Left colon (tissue), 2 donors: ENCODE measurements around the gene ZSCAN4. TPM values are rescaled to one million over a fixed set of nuclear protein-coding genes. Genes with fewer than 3 reads are reported as not detected.

Source experiments
- total RNA-seq, 2 donors: library from RNA; stranded (reverse); fragmentation: NEBNext Ultra II Directional; extraction: Animal tissue kit (Norgen Biotek cat#: 25700); gene quantifications; one replicate each; pipeline ENCODE4 v1.2.1, GENCODE V29; 2021
- donor health status: DM: no; HTN: no; CAD: no.
- donor health status: DM: yes; HTN: yes; CAD: no.

The ZSCAN4 gene
- total RNA-seq, 2 donors from 2014 or later, result not detected

Other genes starting within 250 kb of the ZSCAN4 start
- gene ZNF749, start 233.6 kb upstream of the ZSCAN4 start, total RNA-seq, result 1 to 10 TPM; 7.3 to 8.3 TPM
- under 1 TPM; 0.37 to 0.50 TPM for gene VN1R1, start 211.8 kb upstream of the ZSCAN4 start, total RNA-seq
- gene ZNF772, start 191.4 kb upstream of the ZSCAN4 start, total RNA-seq, result 1 to 10 TPM; 3.2 to 3.8 TPM
- 1 to 10 TPM; 3.2 to 4.0 TPM for gene ZNF419, start 181.2 kb upstream of the ZSCAN4 start, total RNA-seq
- 1 to 10 TPM; 2.6 to 5.0 TPM for gene ZNF773, start 169.0 kb upstream of the ZSCAN4 start, total RNA-seq
- 1 to 10 TPM; 2.7 to 3.5 TPM for gene ZNF549, start 141.6 kb upstream of the ZSCAN4 start, total RNA-seq
- gene ZNF550, start 109.1 kb upstream of the ZSCAN4 start, total RNA-seq, result 1 to 10 TPM; 2.7 to 5.3 TPM
- 1 to 10 TPM; 2.0 to 3.2 TPM for gene ZNF416, start 90.0 kb upstream of the ZSCAN4 start, total RNA-seq
- gene ZIK1, start 84.8 kb upstream of the ZSCAN4 start, total RNA-seq, result 1 to 10 TPM in 1 of 2 donors, under 1 TPM in 1; 0.95 to 1.5 TPM
- gene ZNF530, start 69.0 kb upstream of the ZSCAN4 start, total RNA-seq, result 1 to 10 TPM; 1.2 to 1.7 TPM
- 1 to 10 TPM; 7.4 to 9.0 TPM for gene ZNF134, start 54.7 kb upstream of the ZSCAN4 start, total RNA-seq
- gene ZNF211, start 35.8 kb upstream of the ZSCAN4 start, total RNA-seq, result 1 to 10 TPM; 7.4 to 9.9 TPM
- 1 to 10 TPM; 4.9 to 5.2 TPM for gene ZNF551, start 13.0 kb downstream of the ZSCAN4 start, total RNA-seq
- 1 to 10 TPM in 1 of 2 donors, under 1 TPM in 1; 0.67 to 1.8 TPM for gene ZNF154, start 40.3 kb downstream of the ZSCAN4 start, total RNA-seq
- gene ZNF671, start 58.7 kb downstream of the ZSCAN4 start, total RNA-seq, result 1 to 10 TPM; 2.2 to 3.1 TPM
- gene ZNF776, start 77.9 kb downstream of the ZSCAN4 start, total RNA-seq, result 10 to 100 TPM; 13.3 to 16.5 TPM
- 10 to 100 TPM; 13.0 to 15.2 TPM for gene ZNF586, start 100.7 kb downstream of the ZSCAN4 start, total RNA-seq
- gene ZNF552, start 146.0 kb downstream of the ZSCAN4 start, total RNA-seq, result 10 to 100 TPM; 24.1 to 31.7 TPM
- 10 to 100 TPM; 13.0 to 22.4 TPM for gene ZNF587B, start 161.4 kb downstream of the ZSCAN4 start, total RNA-seq
- gene ZNF587, start 180.9 kb downstream of the ZSCAN4 start, total RNA-seq, result 10 to 100 TPM; 50.5 to 64.8 TPM
- gene ZNF814, start 220.1 kb downstream of the ZSCAN4 start, total RNA-seq, result 10 to 100 TPM; 14.6 to 15.4 TPM
- 10 to 100 TPM; 12.3 TPM for gene ZNF417, start 247.7 kb downstream of the ZSCAN4 start, total RNA-seq